GM12892 (cell line): ENCODE data around the gene PDSS2.

Source experiments
- POLR2A ChIP-seq: IDR thresholded peaks from 2 replicates; pipeline ENCODE4 v1.6.1; 2011; ENCODE audit warnings: low read depth, low read length, control low read depth
- POLR2AphosphoS5 ChIP-seq: IDR thresholded peaks from 2 replicates; pipeline ENCODE4 v1.6.1; 2011; ENCODE audit warnings: low read depth, low read length, control low read depth
- TAF1 ChIP-seq: IDR thresholded peaks from 2 replicates; pipeline ENCODE4 v1.6.1; 2011; ENCODE audit warnings: low read depth, mild to moderate bottlenecking, control low read depth, low read length, borderline replicate concordance

GRCh38 chr6:107132330-107132954 is 326.9 kb downstream of the PDSS2 start:
- TF ChIP-seq POLR2A: no peak
- TF ChIP-seq POLR2AphosphoS5: no peak
- no peak for TF ChIP-seq TAF1
